ENCODE data around the gene SAMD11.

DNA sequence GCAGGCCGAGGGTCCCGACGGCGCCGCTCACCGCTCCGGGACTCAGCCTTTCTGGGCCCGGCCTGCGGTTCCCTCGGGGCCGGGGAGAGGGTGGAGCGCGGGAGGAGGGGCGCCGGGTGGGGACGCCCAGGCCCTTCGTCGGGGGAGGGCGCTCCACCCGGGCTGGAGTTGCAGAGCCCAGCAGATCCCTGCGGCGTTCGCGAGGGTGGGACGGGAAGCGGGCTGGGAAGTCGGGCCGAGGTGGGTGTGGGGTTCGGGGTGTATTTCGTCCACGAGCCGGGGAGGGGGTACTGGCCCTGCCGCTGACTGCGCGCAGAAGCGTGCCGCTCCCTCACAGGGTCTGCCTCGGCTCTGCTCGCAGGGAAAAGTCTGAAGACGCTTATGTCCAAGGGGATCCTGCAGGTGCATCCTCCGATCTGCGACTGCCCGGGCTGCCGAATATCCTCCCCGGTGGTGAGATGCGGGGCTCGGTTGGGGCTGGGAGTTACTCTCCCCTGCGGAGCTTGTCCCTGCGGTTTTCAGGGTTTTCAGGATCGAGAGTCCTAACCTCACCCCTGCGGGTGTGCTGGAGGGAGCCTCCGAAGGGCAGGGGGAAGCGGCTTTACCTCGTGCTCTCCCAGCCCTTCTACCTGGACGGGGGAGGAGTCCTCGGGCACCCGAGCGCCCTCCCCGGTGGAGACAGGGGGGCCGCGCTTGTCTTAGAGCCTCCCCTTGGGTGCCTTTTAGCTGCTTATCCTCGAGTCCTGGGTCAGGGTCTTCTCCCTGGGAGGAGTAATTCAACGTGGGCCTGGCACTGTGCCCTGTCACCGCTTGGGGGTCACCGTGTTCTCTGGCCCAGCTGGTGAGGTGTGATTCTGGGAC lies 2.1 kb downstream of the SAMD11 start:
- TF ChIP-seq, protein P1, sequence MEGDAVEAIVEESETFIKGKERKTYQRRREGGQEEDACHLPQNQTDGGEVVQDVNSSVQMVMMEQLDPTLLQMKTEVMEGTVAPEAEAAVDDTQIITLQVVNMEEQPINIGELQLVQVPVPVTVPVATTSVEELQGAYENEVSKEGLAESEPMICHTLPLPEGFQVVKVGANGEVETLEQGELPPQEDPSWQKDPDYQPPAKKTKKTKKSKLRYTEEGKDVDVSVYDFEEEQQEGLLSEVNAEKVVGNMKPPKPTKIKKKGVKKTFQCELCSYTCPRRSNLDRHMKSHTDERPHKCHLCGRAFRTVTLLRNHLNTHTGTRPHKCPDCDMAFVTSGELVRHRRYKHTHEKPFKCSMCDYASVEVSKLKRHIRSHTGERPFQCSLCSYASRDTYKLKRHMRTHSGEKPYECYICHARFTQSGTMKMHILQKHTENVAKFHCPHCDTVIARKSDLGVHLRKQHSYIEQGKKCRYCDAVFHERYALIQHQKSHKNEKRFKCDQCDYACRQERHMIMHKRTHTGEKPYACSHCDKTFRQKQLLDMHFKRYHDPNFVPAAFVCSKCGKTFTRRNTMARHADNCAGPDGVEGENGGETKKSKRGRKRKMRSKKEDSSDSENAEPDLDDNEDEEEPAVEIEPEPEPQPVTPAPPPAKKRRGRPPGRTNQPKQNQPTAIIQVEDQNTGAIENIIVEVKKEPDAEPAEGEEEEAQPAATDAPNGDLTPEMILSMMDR (IDR thresholded peaks at IDR 0.05) = no peak
- TF ChIP-seq POLR2A (IDR thresholded peaks at IDR 0.05) (no peak), POLR2AphosphoS5 (IDR thresholded peaks at IDR 0.05) (no peak)

Data from prostate gland (tissue), 2 donors.